Mammary epithelial cell (primary cell): ENCODE results near the gene NSFL1C.

Source experiments
- EZH2 ChIP-seq: IDR thresholded peaks from 2 replicates; pipeline ENCODE4 v1.6.1; 2012; ENCODE audit warnings: low read length, inconsistent platforms, borderline replicate concordance
- TF ChIP-seq, protein P1 (sequence below), 2 donors: IDR thresholded peaks in 1 of 2; conservative IDR thresholded peaks in 1 of 2; 2 replicates each; pipeline ENCODE4 v1.5.1; 2011 to 2012; ENCODE audit warnings: inconsistent platforms in 2 of 2, low read length in 2 of 2, mild to moderate bottlenecking in 2 of 2, control low read depth in 1 of 2, low read depth in 1 of 2; ENCODE audit not compliant: insufficient read depth in 1 of 2; ENCODE audit errors: extremely low read depth in 1 of 2

DNA sequence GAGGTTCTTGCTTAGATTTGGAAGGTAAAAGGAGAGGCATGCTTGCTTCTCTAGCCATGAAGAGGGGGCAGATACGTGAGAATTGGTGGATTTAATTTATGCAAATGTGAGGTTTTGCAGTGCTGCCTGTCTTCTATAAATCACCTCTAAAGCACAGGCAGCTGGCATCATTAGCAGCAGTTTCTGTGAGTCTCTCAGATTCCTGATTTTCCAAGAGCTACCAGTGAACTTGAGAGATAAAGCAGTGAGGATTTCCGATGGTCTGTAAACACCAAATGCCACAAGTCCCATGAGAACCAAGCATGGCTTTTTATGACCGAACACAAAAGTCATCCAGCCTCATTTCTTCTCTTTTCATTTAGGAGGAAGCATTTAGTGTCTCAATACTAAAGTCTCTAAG is 27.8 kb upstream of the NSFL1C start:
- TF ChIP-seq, protein P1, sequence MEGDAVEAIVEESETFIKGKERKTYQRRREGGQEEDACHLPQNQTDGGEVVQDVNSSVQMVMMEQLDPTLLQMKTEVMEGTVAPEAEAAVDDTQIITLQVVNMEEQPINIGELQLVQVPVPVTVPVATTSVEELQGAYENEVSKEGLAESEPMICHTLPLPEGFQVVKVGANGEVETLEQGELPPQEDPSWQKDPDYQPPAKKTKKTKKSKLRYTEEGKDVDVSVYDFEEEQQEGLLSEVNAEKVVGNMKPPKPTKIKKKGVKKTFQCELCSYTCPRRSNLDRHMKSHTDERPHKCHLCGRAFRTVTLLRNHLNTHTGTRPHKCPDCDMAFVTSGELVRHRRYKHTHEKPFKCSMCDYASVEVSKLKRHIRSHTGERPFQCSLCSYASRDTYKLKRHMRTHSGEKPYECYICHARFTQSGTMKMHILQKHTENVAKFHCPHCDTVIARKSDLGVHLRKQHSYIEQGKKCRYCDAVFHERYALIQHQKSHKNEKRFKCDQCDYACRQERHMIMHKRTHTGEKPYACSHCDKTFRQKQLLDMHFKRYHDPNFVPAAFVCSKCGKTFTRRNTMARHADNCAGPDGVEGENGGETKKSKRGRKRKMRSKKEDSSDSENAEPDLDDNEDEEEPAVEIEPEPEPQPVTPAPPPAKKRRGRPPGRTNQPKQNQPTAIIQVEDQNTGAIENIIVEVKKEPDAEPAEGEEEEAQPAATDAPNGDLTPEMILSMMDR (conservative IDR thresholded peaks at IDR 0.05 in 1 of 2, IDR thresholded peaks at IDR 0.05 in 1 of 2; ENCODE audit: extremely low read depth in 1 of 2, insufficient read depth in 1 of 2, low read depth in 1 of 2, low read length in 2 of 2), result no peak
- no peak for TF ChIP-seq EZH2
